Endodermal cell (in vitro differentiated cells): ENCODE data around the gene PIRT. TPM values are rescaled to one million over a fixed set of nuclear protein-coding genes. Genes with fewer than 3 reads are reported as not detected.

Experiments
- DNase-seq: peaks from one replicate; pipeline ENCODE4 v3.0.0-alpha.2; 2017
- H3K27ac ChIP-seq: 2 replicates; pipeline ENCODE4 v1.5.1; 2013; ENCODE audit warnings: mild to moderate bottlenecking, low read depth, low read length, moderate library complexity
- H3K27me3 ChIP-seq: 2 replicates; pipeline ENCODE4 v1.6.1; 2013; ENCODE audit warnings: mild to moderate bottlenecking, low read length, moderate library complexity; ENCODE audit not compliant: insufficient read depth, control insufficient read depth, poor library complexity, severe bottlenecking
- H3K36me3 ChIP-seq: 2 replicates; pipeline ENCODE4 v1.7.0; 2013; ENCODE audit warnings: mild to moderate bottlenecking, low read length, moderate library complexity; ENCODE audit not compliant: control insufficient read depth, insufficient read depth
- H3K4me1 ChIP-seq: one replicate; pipeline ENCODE4 v1.7.0; 2013; ENCODE audit warnings: low read length; ENCODE audit not compliant: control insufficient read depth, insufficient read depth
- H3K4me3 ChIP-seq: 2 replicates; pipeline ENCODE4 v1.5.1; 2013; ENCODE audit warnings: mild to moderate bottlenecking, low read length, moderate library complexity
- H3K9ac ChIP-seq: 2 replicates; pipeline ENCODE4 v1.6.1; 2013; ENCODE audit warnings: mild to moderate bottlenecking, low read length, moderate library complexity; ENCODE audit not compliant: poor library complexity, severe bottlenecking; ENCODE audit errors: extremely low read depth
- H3K9me3 ChIP-seq: 2 replicates; pipeline ENCODE4 v1.6.1; 2013; ENCODE audit warnings: mild to moderate bottlenecking, low read length, moderate library complexity; ENCODE audit not compliant: control insufficient read depth
- H3K27ac Mint-ChIP-seq: 2 replicates; pipeline ENCODE4 v1.8.0; 2020; ENCODE audit warnings: mixed read lengths
- H3K27me3 Mint-ChIP-seq: 2 replicates; pipeline ENCODE4 v1.8.0; 2021; ENCODE audit warnings: mild to moderate bottlenecking, mixed read lengths; ENCODE audit not compliant: insufficient read depth
- H3K36me3 Mint-ChIP-seq: 2 replicates; pipeline ENCODE4 v1.8.0; 2020; ENCODE audit warnings: low read depth, mixed read lengths
- H3K4me1 Mint-ChIP-seq: 2 replicates; pipeline ENCODE4 v1.8.0; 2020; ENCODE audit warnings: mixed read lengths
- H3K4me3 Mint-ChIP-seq: 2 replicates; pipeline ENCODE4 v1.8.0; 2020; ENCODE audit warnings: mild to moderate bottlenecking, moderate library complexity, mixed read lengths
- H3K9me3 Mint-ChIP-seq: 2 replicates; pipeline ENCODE4 v1.8.0; 2020; ENCODE audit warnings: mild to moderate bottlenecking, mixed read lengths
- WGBS, 2 experiments: methylation state at CpG; one replicate each; pipeline versions ENCODE4 v1.1.5 to v1.1.7; 2013; ENCODE audit warnings: missing lambda C conversion rate in 2 of 2, mixed read lengths in 1 of 2; ENCODE audit not compliant: insufficient coverage in 1 of 2, insufficient read length in 1 of 2; 5-methylcytosine and 5-hydroxymethylcytosine counted together
- total RNA-seq, 2 donors: library from RNA; stranded (reverse); fragmentation: NEBNext Ultra II Directional in 1 of 2; extraction: Animal tissue kit (Norgen Biotek cat#: 25700) in 1 of 2; gene quantifications; 2 replicates in 1 of 2; 3 replicates in 1 of 2; pipeline ENCODE4 v1.2.1, GENCODE V29; 2021
- TF ChIP-seq, protein P1 (sequence below): fragments of 200-600 bp; sonication (generic); conservative IDR thresholded peaks from 2 replicates; pipeline ENCODE4 v1.5.0; 2021; ENCODE audit warnings: antibody characterized with exemption, mild to moderate bottlenecking

PIRT gene
- total RNA-seq, 2 donors from 2014 or later = not detected

DNA sequence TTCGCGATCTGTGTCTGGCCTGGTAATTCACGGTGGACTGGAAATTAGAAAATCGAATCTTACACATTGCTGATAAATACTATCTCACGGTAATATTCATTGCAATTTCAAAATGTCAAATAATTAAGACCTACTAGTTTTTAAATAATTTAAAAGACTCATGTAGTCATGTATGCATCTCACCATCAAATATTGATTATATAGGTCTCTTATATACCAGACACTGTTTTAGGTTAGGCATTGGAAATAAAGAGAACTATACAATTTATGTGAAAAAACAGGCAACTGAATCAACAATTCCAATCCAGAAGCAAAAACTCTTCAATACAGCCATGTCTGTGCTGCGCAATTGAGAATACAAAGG, 7.5 kb upstream of the PIRT start:
- no peaks in the 10 kb centered on the region for H3K36me3 ChIP-seq
- H3K27me3 ChIP-seq = no peaks in the 10 kb centered on the region
- DNase-seq = no peak
- peaks cover 5% of the 10 kb centered on the region for H3K4me1 ChIP-seq
- Mint-ChIP-seq H3K9me3 (peaks cover 13% of the 10 kb centered on the region), H3K4me3 (peak overlapping the region; percentile 77), H3K4me1 (peaks cover 15% of the 10 kb centered on the region), H3K27ac (no peak overlapping the region), H3K36me3 (no peaks in the 10 kb centered on the region), H3K27me3 (peaks cover 21% of the 10 kb centered on the region)
- TF ChIP-seq, protein P1, sequence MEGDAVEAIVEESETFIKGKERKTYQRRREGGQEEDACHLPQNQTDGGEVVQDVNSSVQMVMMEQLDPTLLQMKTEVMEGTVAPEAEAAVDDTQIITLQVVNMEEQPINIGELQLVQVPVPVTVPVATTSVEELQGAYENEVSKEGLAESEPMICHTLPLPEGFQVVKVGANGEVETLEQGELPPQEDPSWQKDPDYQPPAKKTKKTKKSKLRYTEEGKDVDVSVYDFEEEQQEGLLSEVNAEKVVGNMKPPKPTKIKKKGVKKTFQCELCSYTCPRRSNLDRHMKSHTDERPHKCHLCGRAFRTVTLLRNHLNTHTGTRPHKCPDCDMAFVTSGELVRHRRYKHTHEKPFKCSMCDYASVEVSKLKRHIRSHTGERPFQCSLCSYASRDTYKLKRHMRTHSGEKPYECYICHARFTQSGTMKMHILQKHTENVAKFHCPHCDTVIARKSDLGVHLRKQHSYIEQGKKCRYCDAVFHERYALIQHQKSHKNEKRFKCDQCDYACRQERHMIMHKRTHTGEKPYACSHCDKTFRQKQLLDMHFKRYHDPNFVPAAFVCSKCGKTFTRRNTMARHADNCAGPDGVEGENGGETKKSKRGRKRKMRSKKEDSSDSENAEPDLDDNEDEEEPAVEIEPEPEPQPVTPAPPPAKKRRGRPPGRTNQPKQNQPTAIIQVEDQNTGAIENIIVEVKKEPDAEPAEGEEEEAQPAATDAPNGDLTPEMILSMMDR = no peak
- H3K4me3 ChIP-seq = peak overlapping the region; percentile 75
- H3K27ac ChIP-seq = no peak overlapping the region
- no peaks in the 10 kb centered on the region for H3K9me3 ChIP-seq
- no peak overlapping the region for H3K9ac ChIP-seq
- 7 to 27% methylated on average over 3 to 6 of the region's 6 CpGs for WGBS, 2 experiments

DNA sequence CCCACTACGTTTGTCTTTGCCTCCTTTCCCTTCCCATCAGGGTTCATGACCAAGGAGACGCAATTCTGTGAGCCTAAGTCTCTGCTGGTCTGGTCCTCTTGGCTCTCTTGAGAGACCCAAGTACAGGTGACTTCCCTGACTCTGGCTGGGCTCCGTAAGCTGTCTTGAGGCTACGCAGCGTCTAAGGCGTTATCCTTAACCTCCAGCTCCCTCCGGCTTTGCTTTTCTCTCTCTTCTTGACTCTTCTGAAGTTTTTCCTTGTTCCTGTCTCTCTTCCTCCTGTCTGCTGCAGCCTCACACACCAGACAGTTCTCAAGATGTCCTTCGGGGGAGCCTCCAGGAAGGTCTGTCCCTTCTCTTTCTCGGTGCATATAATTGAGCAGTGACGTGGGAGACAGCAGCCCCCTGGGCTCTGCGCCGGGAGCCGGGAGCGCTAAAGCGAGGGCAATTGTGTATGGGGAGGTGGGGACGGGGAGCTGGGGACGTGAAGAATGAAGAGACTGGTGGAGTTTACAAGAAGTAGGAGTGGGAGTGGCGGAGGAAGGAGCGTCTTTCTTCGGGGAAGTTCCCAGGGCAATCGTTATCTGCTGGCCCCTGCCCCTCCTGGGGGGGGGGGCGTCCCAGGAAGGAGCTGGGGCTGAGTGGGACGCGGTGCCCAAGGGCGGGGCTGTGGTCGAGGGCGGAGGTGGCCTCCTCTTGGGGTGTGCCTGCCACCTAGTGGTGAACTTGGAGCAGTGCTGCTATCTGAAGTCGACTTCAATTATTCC, 6.9 kb upstream of the PIRT start:
- no peak overlapping the region for H3K27ac ChIP-seq
- peak overlapping the region; percentile 77 for H3K4me3 Mint-ChIP-seq
- peaks cover 5% of the 10 kb centered on the region for H3K4me1 ChIP-seq
- 7 to 14% methylated on average over 7 to 28 of the region's 28 CpGs for WGBS, 2 experiments
- H3K27ac Mint-ChIP-seq = peak overlapping the region; percentile 80
- peaks cover 15% of the 10 kb centered on the region for H3K4me1 Mint-ChIP-seq
- H3K9me3 Mint-ChIP-seq = peaks cover 12% of the 10 kb centered on the region
- H3K9ac ChIP-seq = no peak overlapping the region
- peak overlapping the region; percentile 75 for H3K4me3 ChIP-seq
- no peaks in the 10 kb centered on the region for H3K27me3 ChIP-seq
- no peaks in the 10 kb centered on the region for H3K9me3 ChIP-seq
- peaks cover 21% of the 10 kb centered on the region for H3K27me3 Mint-ChIP-seq
- no peaks in the 10 kb centered on the region for H3K36me3 Mint-ChIP-seq
- TF ChIP-seq, protein P1 = peak; percentile 97
- peak; percentile 95 for DNase-seq
- H3K36me3 ChIP-seq = no peaks in the 10 kb centered on the region

DNA sequence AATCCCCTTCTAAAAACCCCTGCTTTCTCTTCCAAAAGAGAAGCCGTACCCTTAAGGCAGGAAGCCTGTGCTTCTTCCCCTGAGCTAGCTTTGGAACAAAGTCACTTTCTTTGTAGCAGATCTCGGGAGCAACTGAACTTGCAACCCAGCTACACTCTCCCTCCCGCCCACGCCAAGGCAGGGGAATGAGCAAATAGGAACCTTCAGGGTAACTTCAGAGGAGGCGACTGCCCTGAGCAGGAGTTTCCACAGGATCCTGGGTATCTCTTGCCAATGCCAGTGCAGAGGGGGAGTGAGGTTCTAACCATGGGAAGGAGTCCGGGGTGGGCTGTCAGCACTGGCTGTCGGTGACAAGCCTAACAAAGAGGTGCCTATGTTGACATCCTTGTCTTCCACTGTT, 5.9 kb upstream of the PIRT start:
- H3K27me3 Mint-ChIP-seq = peaks cover 17% of the 10 kb centered on the region
- H3K27ac Mint-ChIP-seq = no peak overlapping the region
- Histone ChIP-seq H3K27me3 (no peaks in the 10 kb centered on the region), H3K4me1 (peaks cover 5% of the 10 kb centered on the region), H3K4me3 (no peak overlapping the region), H3K27ac (no peak overlapping the region), H3K9ac (no peak overlapping the region), H3K9me3 (no peaks in the 10 kb centered on the region), H3K36me3 (no peaks in the 10 kb centered on the region)
- peaks cover 15% of the 10 kb centered on the region for H3K4me1 Mint-ChIP-seq
- no peak overlapping the region for H3K4me3 Mint-ChIP-seq
- no peaks in the 10 kb centered on the region for H3K36me3 Mint-ChIP-seq
- TF ChIP-seq, protein P1 = no peak
- 63 to 75% methylated on average over 4 to 7 of the region's 7 CpGs for WGBS, 2 experiments
- peak; percentile 72 for DNase-seq
- peaks cover 12% of the 10 kb centered on the region for H3K9me3 Mint-ChIP-seq
